GM12891 (cell line): ENCODE results near the gene TRAM2.

ENCODE experiments used
- PAX5 ChIP-seq: IDR thresholded peaks from 2 replicates; pipeline ENCODE4 v1.6.1; 2011; ENCODE audit warnings: low read length, moderate library complexity, mild to moderate bottlenecking; ENCODE audit not compliant: insufficient read depth, severe bottlenecking
- POLR2A ChIP-seq: IDR thresholded peaks from 2 replicates; pipeline ENCODE4 v1.6.1; 2011; ENCODE audit warnings: low read depth, low read length, control low read depth
- POLR2AphosphoS5 ChIP-seq: IDR thresholded peaks from 2 replicates; pipeline ENCODE4 v1.6.1; 2011; ENCODE audit warnings: low read depth, low read length, control low read depth
- POU2F2 ChIP-seq: IDR thresholded peaks from 2 replicates; pipeline ENCODE4 v1.6.1; 2011; ENCODE audit warnings: low read depth, mild to moderate bottlenecking, control low read depth, low read length, moderate library complexity
- SPI1 ChIP-seq: IDR thresholded peaks from 2 replicates; pipeline ENCODE4 v1.6.1; 2011; ENCODE audit warnings: low read depth, low read length, control low read depth
- TAF1 ChIP-seq: IDR thresholded peaks from 2 replicates; pipeline ENCODE4 v1.6.1; 2011; ENCODE audit warnings: low read depth, low read length, control low read depth

DNA sequence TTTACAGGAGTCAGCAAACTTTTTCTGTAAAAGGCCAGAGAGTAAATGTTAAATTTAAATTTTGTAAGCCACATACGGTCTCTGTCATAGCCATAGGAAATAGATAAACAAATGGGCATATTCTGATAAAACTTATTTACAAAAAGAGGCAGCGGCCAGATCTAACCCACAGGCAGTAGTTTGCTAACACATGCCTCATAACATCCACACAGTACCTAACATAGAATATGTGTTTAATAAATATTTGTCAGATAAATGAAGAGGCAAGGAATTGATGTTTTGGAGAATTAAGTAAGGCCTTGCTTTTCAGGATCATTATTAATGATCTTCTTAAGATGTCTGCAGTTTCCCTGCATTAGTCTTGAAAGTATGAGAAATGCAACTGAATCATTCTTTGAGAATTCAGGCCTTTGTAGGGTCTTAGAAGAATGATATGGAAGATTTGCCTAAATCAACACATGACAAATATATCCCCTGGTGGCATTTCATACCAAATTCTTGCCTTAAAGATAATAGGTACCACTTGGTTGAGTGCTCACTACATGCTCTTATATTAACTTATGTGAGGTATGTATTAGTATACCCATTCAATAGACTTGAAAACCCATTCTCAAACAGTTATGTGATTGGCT is 39.3 kb upstream of the TRAM2 start:
- TF ChIP-seq POLR2AphosphoS5 = no peak
- no peak for TF ChIP-seq POLR2A
- no peak for TF ChIP-seq POU2F2
- TF ChIP-seq SPI1 = no peak
- no peak for TF ChIP-seq PAX5
- no peak for TF ChIP-seq TAF1
